ENCODE data around the gene CACNA1G.

The CACNA1G gene

GRCh38 chr17:50659179-50659578 lies 98.7 kb downstream of the CACNA1G start:
- no peak for TF ChIP-seq GATA3 (IDR thresholded peaks at IDR 0.05; ENCODE audit: low read depth, low read length)
- no peak for TF ChIP-seq GATA2 (IDR thresholded peaks at IDR 0.05; ENCODE audit: low read depth, low read length)

- TF ChIP-seq GATA2 (IDR thresholded peaks at IDR 0.05; ENCODE audit: low read depth, low read length) (peak; percentile 91), GATA3 (IDR thresholded peaks at IDR 0.05; ENCODE audit: low read depth, low read length) (no peak)
Measured at GRCh38 chr17:50660042-50660886, 99.7 kb downstream of the CACNA1G start.

GRCh38 chr17:50660887-50661345 lies 100.4 kb downstream of the CACNA1G start:
- TF ChIP-seq GATA3 (IDR thresholded peaks at IDR 0.05; ENCODE audit: low read depth, low read length): no peak

- no peak for TF ChIP-seq GATA2 (IDR thresholded peaks at IDR 0.05; ENCODE audit: low read depth, low read length)
- TF ChIP-seq GATA3 (IDR thresholded peaks at IDR 0.05; ENCODE audit: low read depth, low read length): no peak
Measured at GRCh38 chr17:50661348-50661747, 100.8 kb downstream of the CACNA1G start.

- TF ChIP-seq GATA2 (IDR thresholded peaks at IDR 0.05; ENCODE audit: low read depth, low read length) (no peak), GATA3 (IDR thresholded peaks at IDR 0.05; ENCODE audit: low read depth, low read length) (no peak)
Measured at GRCh38 chr17:50661795-50662391, 101.4 kb downstream of the CACNA1G start.

GRCh38 chr17:50662632-50663225 lies 102.2 kb downstream of the CACNA1G start:
- TF ChIP-seq GATA2 (IDR thresholded peaks at IDR 0.05; ENCODE audit: low read depth, low read length): no peak
- no peak for TF ChIP-seq GATA3 (IDR thresholded peaks at IDR 0.05; ENCODE audit: low read depth, low read length)

GRCh38 chr17:50663812-50664374 lies 103.4 kb downstream of the CACNA1G start:
- TF ChIP-seq GATA2 (IDR thresholded peaks at IDR 0.05; ENCODE audit: low read depth, low read length) (no peak), GATA3 (IDR thresholded peaks at IDR 0.05; ENCODE audit: low read depth, low read length) (no peak)

GRCh38 chr17:50664788-50665458 lies 104.4 kb downstream of the CACNA1G start:
- no peak for TF ChIP-seq GATA3 (IDR thresholded peaks at IDR 0.05; ENCODE audit: low read depth, low read length)
- TF ChIP-seq GATA2 (IDR thresholded peaks at IDR 0.05; ENCODE audit: low read depth, low read length): no peak

- TF ChIP-seq GATA2 (IDR thresholded peaks at IDR 0.05; ENCODE audit: low read depth, low read length) (no peak), GATA3 (IDR thresholded peaks at IDR 0.05; ENCODE audit: low read depth, low read length) (no peak)
Measured at GRCh38 chr17:50665838-50666237, 105.3 kb downstream of the CACNA1G start.

GRCh38 chr17:50666316-50666715 lies 105.8 kb downstream of the CACNA1G start:
- TF ChIP-seq GATA2 (IDR thresholded peaks at IDR 0.05; ENCODE audit: low read depth, low read length) (no peak), GATA3 (IDR thresholded peaks at IDR 0.05; ENCODE audit: low read depth, low read length) (no peak)

GRCh38 chr17:50667259-50668024 lies 106.9 kb downstream of the CACNA1G start:
- TF ChIP-seq GATA3 (IDR thresholded peaks at IDR 0.05; ENCODE audit: low read depth, low read length) (no peak), GATA2 (IDR thresholded peaks at IDR 0.05; ENCODE audit: low read depth, low read length) (no peak)

- TF ChIP-seq GATA2 (IDR thresholded peaks at IDR 0.05; ENCODE audit: low read depth, low read length): no peak
- no peak for TF ChIP-seq GATA3 (IDR thresholded peaks at IDR 0.05; ENCODE audit: low read depth, low read length)
Measured at GRCh38 chr17:50668025-50668837, 107.7 kb downstream of the CACNA1G start.

Data from SH-SY5Y (cell line).